HepG2 (cell line): ENCODE data around the gene PLEKHA3. TPM values are rescaled to one million over a fixed set of nuclear protein-coding genes. Genes with fewer than 3 reads are reported as not detected.
A peak's percentile ranks its signal among the peaks of the same experiment; 100 is the strongest.

Experiments used
- ATAC-seq: fragments of 200-7000 bp; cut with Tn5 transposase; 3 replicates; pipeline ENCODE4 v1.9.1; 2020; ENCODE audit warnings: mild to moderate bottlenecking, moderate library complexity
- BruUV-seq: library from RNA; stranded (reverse); fragments of 400-500 nt; replicated peaks from 2 replicates; lab custom pipeline; 2021; lab: Mats Ljungman, UMichigan
- CTCF ChIA-PET: fragments of 300-600 bp; formaldehyde crosslinking; extraction: SDS; loops from one replicate; lab custom pipeline; 2021; ENCODE audit warnings: low total read pairs, inconsistent platforms, low intra/inter-chr PET ratio; lab: Yijun Ruan, JAX
- POLR2A ChIA-PET: fragments of 350-600 bp; sonication (Branson Sonifier 250); formaldehyde crosslinking; loops from one replicate; lab custom pipeline; 2020; ENCODE audit warnings: antibody characterized with exemption, inconsistent platforms; lab: Yijun Ruan, JAX
- DNase-seq: peaks from one replicate; pipeline ENCODE4 v3.0.0-alpha.2; 2015; ENCODE audit warnings: low spot score
- FAIRE-seq: peaks from 3 replicates; lab custom pipeline; 2011; peaks lifted over from hg19 to GRCh38; lab: Jason Lieb, UNC
- H2AFZ ChIP-seq: one replicate; pipeline ENCODE4 v1.6.1; 2011; ENCODE audit warnings: low read length, inconsistent platforms
- H3K27ac ChIP-seq: fragments of 300-600 bp; 3 replicates; pipeline ENCODE4 v1.8.0; 2011; ENCODE audit warnings: mixed run types, mild to moderate bottlenecking, mixed read lengths, low read length, inconsistent platforms; ENCODE audit not compliant: insufficient read depth; ENCODE audit errors: extremely low read length
- H3K27me3 ChIP-seq, 2 experiments: fragments of 200-600 bp in 1 of 2; 2 replicates in 1 of 2; 3 replicates in 1 of 2; pipeline versions ENCODE4 v1.6.0 to v1.8.0; 2011; ENCODE audit warnings: low read length in 2 of 2, mild to moderate bottlenecking in 2 of 2, moderate library complexity in 2 of 2, inconsistent platforms in 1 of 2; ENCODE audit not compliant: insufficient read depth in 2 of 2, control insufficient read depth in 1 of 2
- H3K36me3 ChIP-seq, 2 experiments: fragments of 200-600 bp in 1 of 2; replicated peaks in 1 of 2; 2 replicates in 1 of 2; 3 replicates in 1 of 2; pipeline versions ENCODE4 v1.5.1 to v1.8.0; 2011; ENCODE audit warnings: low read length in 2 of 2, inconsistent platforms in 1 of 2; ENCODE audit not compliant: insufficient read depth in 2 of 2, control insufficient read depth in 1 of 2
- H3K4me1 ChIP-seq: 2 replicates; pipeline ENCODE4 v1.5.1; 2012; ENCODE audit warnings: low read length, inconsistent platforms; ENCODE audit not compliant: insufficient read depth
- H3K4me2 ChIP-seq: 2 replicates; pipeline ENCODE4 v1.6.0; 2011; ENCODE audit warnings: low read depth, low read length, inconsistent platforms
- H3K4me3 ChIP-seq, 3 experiments: fragments of 200-600 bp in 1 of 3; sonication (generic), shearing (Covaris generic) in 1 of 3; replicated peaks in 1 of 3; 2 replicates each; pipeline ENCODE4 v1.5.1; 2011 to 2016; ENCODE audit warnings: low read length in 3 of 3, inconsistent platforms in 2 of 3, low read depth in 2 of 3, mild to moderate bottlenecking in 2 of 3, control low read depth in 1 of 3, mixed read lengths in 1 of 3; ENCODE audit not compliant: insufficient read depth in 1 of 3
- H3K79me2 ChIP-seq: one replicate; pipeline ENCODE4 v1.6.1; 2011; ENCODE audit warnings: low read length, inconsistent platforms; ENCODE audit not compliant: insufficient read depth
- H3K9ac ChIP-seq: 2 replicates; pipeline ENCODE4 v1.6.0; 2011; ENCODE audit warnings: mild to moderate bottlenecking, low read depth, low read length, inconsistent platforms; ENCODE audit not compliant: insufficient read depth
- H3K9me3 ChIP-seq: 2 replicates; pipeline ENCODE4 v1.5.1; 2012; ENCODE audit warnings: mild to moderate bottlenecking, low read length
- H4K20me1 ChIP-seq: 2 replicates; pipeline ENCODE4 v1.6.0; 2011; ENCODE audit warnings: inconsistent platforms, mild to moderate bottlenecking, low read length, moderate library complexity; ENCODE audit not compliant: insufficient read depth
- BHLHE40 ChIP-seq: IDR thresholded peaks from 2 replicates; pipeline ENCODE4 v1.6.1; 2011; ENCODE audit warnings: low read length, improper control_type of control experiment
- CEBPG ChIP-seq: IDR thresholded peaks from 2 replicates; pipeline ENCODE4 v1.6.1; 2016
- CREB1 ChIP-seq, 2 experiments: fragments of 450-650 bp in 1 of 2; IDR thresholded peaks; 2 replicates each; pipeline ENCODE4 v1.6.1; 2016 to 2017; ENCODE audit warnings: control low read depth in 1 of 2, mild to moderate bottlenecking in 1 of 2, missing compliant biosample characterization in 1 of 2, missing genetic modification characterization in 1 of 2
- GFI1 ChIP-seq: sonication (generic); formaldehyde crosslinking; IDR thresholded peaks from 2 replicates; pipeline ENCODE4 v1.5.0; 2020; ENCODE audit warnings: missing genetic modification reagents, mild to moderate bottlenecking, borderline replicate concordance
- KMT2B ChIP-seq: IDR thresholded peaks from 2 replicates; pipeline ENCODE4 v1.6.1; 2016; ENCODE audit warnings: missing genetic modification reagents, missing compliant biosample characterization
- MAZ ChIP-seq, 2 experiments: sonication (generic) in 1 of 2; formaldehyde crosslinking in 1 of 2; IDR thresholded peaks; 2 replicates each; pipeline versions ENCODE4 v1.5.0 to v1.6.1; 2012 to 2020; ENCODE audit warnings: low read depth in 2 of 2, mild to moderate bottlenecking in 2 of 2, borderline replicate concordance in 1 of 2, improper control_type of control experiment in 1 of 2, low read length in 1 of 2, missing genetic modification reagents in 1 of 2, moderate library complexity in 1 of 2
- NFATC3 ChIP-seq: sonication (generic); formaldehyde crosslinking; IDR thresholded peaks from 2 replicates; pipeline ENCODE4 v1.5.1; 2020; ENCODE audit warnings: mild to moderate bottlenecking, missing genetic modification reagents
- ONECUT2 ChIP-seq: sonication (generic); formaldehyde crosslinking; IDR thresholded peaks from 2 replicates; pipeline ENCODE4 v1.4.0; 2020; ENCODE audit warnings: missing genetic modification reagents
- PLSCR1 ChIP-seq: sonication (generic); formaldehyde crosslinking; IDR thresholded peaks from 2 replicates; pipeline ENCODE4 v1.5.0; 2020; ENCODE audit warnings: missing genetic modification reagents, mild to moderate bottlenecking, borderline replicate concordance
- RFX3 ChIP-seq: IDR thresholded peaks from 2 replicates; pipeline ENCODE4 v1.6.1; 2016; ENCODE audit warnings: missing biosample characterization, missing genetic modification reagents
- RFXANK ChIP-seq: IDR thresholded peaks from 2 replicates; pipeline ENCODE4 v1.6.1; 2016
- TARDBP ChIP-seq: sonication (generic); formaldehyde crosslinking; IDR thresholded peaks from 2 replicates; pipeline ENCODE4 v1.8.0; 2022; ENCODE audit warnings: mild to moderate bottlenecking, missing genetic modification reagents
- THYN1 ChIP-seq: sonication (generic); formaldehyde crosslinking; IDR thresholded peaks from 2 replicates; pipeline ENCODE4 v1.8.1; 2023; ENCODE audit warnings: low read depth, mild to moderate bottlenecking, moderate library complexity, missing genetic modification reagents, borderline replicate concordance
- TSC22D2 ChIP-seq: sonication (generic); formaldehyde crosslinking; IDR thresholded peaks from 2 replicates; pipeline ENCODE4 v1.5.1; 2020; ENCODE audit warnings: missing genetic modification reagents, mild to moderate bottlenecking, borderline replicate concordance
- ZC3H13 ChIP-seq: sonication (generic); formaldehyde crosslinking; IDR thresholded peaks from 2 replicates; pipeline ENCODE4 v1.8.1; 2023; ENCODE audit warnings: mild to moderate bottlenecking, missing genetic modification reagents, moderate library complexity
- ZNF256 ChIP-seq: sonication (generic); formaldehyde crosslinking; conservative IDR thresholded peaks from 2 replicates; pipeline ENCODE4 v1.4.0; 2020; ENCODE audit warnings: missing genetic modification reagents
- ZNF275 ChIP-seq: sonication (generic); formaldehyde crosslinking; IDR thresholded peaks from 2 replicates; pipeline ENCODE4 v1.8.0; 2022; ENCODE audit warnings: missing genetic modification reagents, mild to moderate bottlenecking, inconsistent platforms, borderline replicate concordance
- ZNF572 ChIP-seq: sonication (generic); formaldehyde crosslinking; IDR thresholded peaks from 2 replicates; pipeline ENCODE4 v1.5.1; 2020; ENCODE audit warnings: mild to moderate bottlenecking, missing genetic modification reagents
- ZNF589 ChIP-seq: sonication (generic); formaldehyde crosslinking; conservative IDR thresholded peaks from 2 replicates; pipeline ENCODE4 v1.8.0; 2022; ENCODE audit warnings: mild to moderate bottlenecking, moderate library complexity, missing genetic modification reagents
- ZNF782 ChIP-seq: sonication (generic); formaldehyde crosslinking; IDR thresholded peaks from 2 replicates; pipeline ENCODE4 v1.4.0; 2020; ENCODE audit warnings: missing genetic modification reagents, mild to moderate bottlenecking, borderline replicate concordance
- ZNF792 ChIP-seq: IDR thresholded peaks from 2 replicates; pipeline ENCODE4 v1.6.1; 2016
- WGBS: methylation state at CpG from one replicate; pipeline ENCODE4 v1.1.6; 2017; ENCODE audit warnings: low lambda C conversion rate; 5-methylcytosine and 5-hydroxymethylcytosine counted together
- in situ Hi-C: cut with HindIII; loops from 2 replicates; pipeline ENCODE4 v1.10.0; 2017; ENCODE audit warnings: low pct_unique_long_range_greater_than_20kb; ENCODE audit not compliant: extremely low pct_ligation_motif_present
- intact Hi-C: fragments of 100-400 bp; cut with micrococcal nuclease; formaldehyde crosslinking; loops from one replicate; pipeline ENCODE4 v1.10.0; 2022; ENCODE audit not compliant: unreplicated experiment
- polyA plus RNA-seq, 8 experiments: library from polyadenylated mRNA; depleted of rRNA in 3 of 8; stranded (reverse) in 7 of 8; unstranded in 1 of 8; fragments of >200 nt; fragmentation: Illumina TruSeq in 4 of 8; extraction: Trizol in 4 of 8; gene quantifications; 2 replicates each; pipeline versions ENCODE4 v1.2.1 to v1.2.3, GENCODE V29; 2011 to 2016; ENCODE audit warnings: low read depth in 4 of 8, missing spikeins in 1 of 8, mixed read lengths in 1 of 8; ENCODE audit not compliant: insufficient read depth in 1 of 8
- total RNA-seq, 5 experiments: library from RNA; depleted of rRNA; stranded (reverse); fragments of >200 nt; fragmentation: Illumina TruSeq; extraction: Trizol; gene quantifications; 2 replicates each; pipeline ENCODE4 v1.2.3, GENCODE V29; 2016; ENCODE audit warnings: low read depth in 1 of 5

PLEKHA3 gene
- total and polyA plus RNA-seq, 2 of the 13 experiments (the other 11 are each of a cell fraction or from before 2014, with no cell fraction given) = 11.7 to 23.1 TPM

GRCh38 chr2:178449700-178450523, 30.3 kb upstream of the PLEKHA3 start:
- ATAC-seq = no peak
- 0 out of 2 replicates have a peak, but pooled peaks have one; percentile 53 for TF ChIP-seq NFATC3
- TF ChIP-seq ZC3H13 (CRISPR knock-in tag) = peak; percentile 8; the same call in 1 of the 2 replicates
- TF ChIP-seq ZNF792 (CRISPR knock-in tag) = peak; percentile 11; the same call in 1 of the 2 replicates
- TF ChIP-seq MAZ (IDR thresholded peaks at IDR 0.05; ENCODE audit: borderline replicate concordance, low read depth, low read length) = no peak
- no peak for TF ChIP-seq MAZ (CRISPR knock-in tag; IDR thresholded peaks at IDR 0.05; ENCODE audit: low read depth)
- TF ChIP-seq CREB1 (IDR thresholded peaks at IDR 0.05) = no peak
- TF ChIP-seq CREB1 (CRISPR knock-in tag; IDR thresholded peaks at IDR 0.05) = peak; percentile 67; the same call in 1 of the 2 replicates
- TF ChIP-seq KMT2B (CRISPR knock-in tag) = 0 out of 2 replicates have a peak, but pooled peaks have one; percentile 12
- no peak for TF ChIP-seq RFXANK (CRISPR knock-in tag)
- TF ChIP-seq TSC22D2 (CRISPR knock-in tag) = no peak
- TF ChIP-seq GFI1 = peak; percentile 62; the same call in 1 of the 2 replicates
- no peak for TF ChIP-seq ONECUT2
- peak; percentile 54; the same call in 1 of the 2 replicates for TF ChIP-seq BHLHE40
- 0 out of 2 replicates have a peak, but pooled peaks have one; percentile 44 for TF ChIP-seq ZNF589 (CRISPR knock-in tag)
- 0 out of 2 replicates have a peak, but pooled peaks have one; percentile 53 for TF ChIP-seq THYN1 (CRISPR knock-in tag)
- peak; percentile 64; the same call in 1 of the 2 replicates for TF ChIP-seq ZNF256 (CRISPR knock-in tag)
- TF ChIP-seq TARDBP (CRISPR knock-in tag) = peak; percentile 29; the same call in 1 of the 2 replicates
- 0 out of 2 replicates have a peak, but pooled peaks have one; percentile 3 for TF ChIP-seq CEBPG
- 0 out of 2 replicates have a peak, but pooled peaks have one; percentile 20 for TF ChIP-seq ZNF275 (CRISPR knock-in tag)
- TF ChIP-seq RFX3 (CRISPR knock-in tag) = no peak
- no peak for TF ChIP-seq ZNF782 (CRISPR knock-in tag)
- 0 out of 2 replicates have a peak, but pooled peaks have one; percentile 85 for TF ChIP-seq ZNF572 (CRISPR knock-in tag)
- TF ChIP-seq PLSCR1 = no peak

More at GRCh38 chr2:178449700-178450523, 30.3 kb upstream of the PLEKHA3 start:
- peak overlapping the region; percentile 96 for H3K27ac ChIP-seq
- ChIA-PET CTCF (no interaction called here), POLR2A (interaction anchor here (1.1 to 3.9 kb wide), 12 partner anchors 9 to 337 kb away, joined by 3 to 97 read pairs (median 24); partner anchors contain the start of genes PLEKHA3 and RBM45)
- H3K27me3 ChIP-seq = no peaks in the 10 kb centered on the region; a peak in 1 of 5 replicates
- peaks cover 14% of the 10 kb centered on the region; the same call in 1 of the 2 replicates for H4K20me1 ChIP-seq
- H3K79me2 ChIP-seq = peaks cover 26% of the 10 kb centered on the region
- H3K4me1 ChIP-seq = peaks cover 33% of the 10 kb centered on the region
- DNase-seq (peak; percentile 37), FAIRE-seq (no peak)
- TSS peak; percentile 57 for BruUV-seq
- peak overlapping the region; percentile 85 for H3K4me2 ChIP-seq
- no peaks in the 10 kb centered on the region for H3K9me3 ChIP-seq
- H3K4me3 ChIP-seq = peak overlapping the region; percentile 75 to 88 (median 82)
- in situ Hi-C loops (no loop called here), intact Hi-C loops (loop anchor here (1.0 to 10.0 kb wide), 4 partner anchors 35 to 1053 kb away; no protein-coding TSS in a partner anchor)
- H2AFZ ChIP-seq = no peak overlapping the region
- H3K9ac ChIP-seq = peak overlapping the region; percentile 98
- 11% methylated on average over 12 of the region's 18 CpGs for WGBS
- peaks cover 9 to 34% of the 10 kb centered on the region in 2 experiments for H3K36me3 ChIP-seq
